ENCODE measurements around the gene FBXO39. TPM values are rescaled to one million over a fixed set of nuclear protein-coding genes. Genes with fewer than 3 reads are reported as not detected.

The FBXO39 gene
- 1.5 TPM for polyA plus RNA-seq (2012; ENCODE audit: insufficient read length, low read depth)

DNA sequence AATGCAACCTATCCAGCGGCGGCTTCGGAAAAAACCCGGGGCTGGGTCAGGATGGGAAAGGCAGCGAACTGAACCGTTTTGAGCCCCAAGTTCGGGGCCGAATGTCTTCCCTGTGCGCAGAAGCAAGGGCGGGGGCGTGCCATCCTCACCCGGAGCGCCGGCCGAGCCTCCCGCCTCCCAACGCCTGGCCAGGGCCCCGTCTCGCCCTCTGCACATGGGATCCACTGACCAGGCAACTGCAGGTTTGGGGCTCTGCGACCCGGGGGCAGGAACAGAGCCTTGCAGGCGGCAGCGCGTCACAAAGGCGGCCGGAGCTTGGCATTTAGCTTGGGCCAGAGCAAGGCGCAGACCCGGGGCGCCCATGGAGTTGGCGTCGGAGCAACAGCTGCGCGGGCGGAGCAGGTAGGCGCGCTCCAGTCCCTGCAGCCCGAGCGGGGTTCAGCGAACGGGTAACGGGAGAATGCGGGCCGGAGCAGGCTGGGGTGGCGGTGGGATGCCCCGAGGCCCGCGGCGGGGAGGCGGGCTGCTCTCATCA, at the start of gene FBXO39:
Gene FBXO39, plus strand, starts transcription at position 345 of the 535 bp plus-strand sequence. CDS start 3,654 bp downstream, outside the sequence.
- TF ChIP-seq SIN3A (IDR thresholded peaks at IDR 0.05; ENCODE audit: borderline replicate concordance, insufficient read depth, low read length): no peak
- TF ChIP-seq, protein P1, sequence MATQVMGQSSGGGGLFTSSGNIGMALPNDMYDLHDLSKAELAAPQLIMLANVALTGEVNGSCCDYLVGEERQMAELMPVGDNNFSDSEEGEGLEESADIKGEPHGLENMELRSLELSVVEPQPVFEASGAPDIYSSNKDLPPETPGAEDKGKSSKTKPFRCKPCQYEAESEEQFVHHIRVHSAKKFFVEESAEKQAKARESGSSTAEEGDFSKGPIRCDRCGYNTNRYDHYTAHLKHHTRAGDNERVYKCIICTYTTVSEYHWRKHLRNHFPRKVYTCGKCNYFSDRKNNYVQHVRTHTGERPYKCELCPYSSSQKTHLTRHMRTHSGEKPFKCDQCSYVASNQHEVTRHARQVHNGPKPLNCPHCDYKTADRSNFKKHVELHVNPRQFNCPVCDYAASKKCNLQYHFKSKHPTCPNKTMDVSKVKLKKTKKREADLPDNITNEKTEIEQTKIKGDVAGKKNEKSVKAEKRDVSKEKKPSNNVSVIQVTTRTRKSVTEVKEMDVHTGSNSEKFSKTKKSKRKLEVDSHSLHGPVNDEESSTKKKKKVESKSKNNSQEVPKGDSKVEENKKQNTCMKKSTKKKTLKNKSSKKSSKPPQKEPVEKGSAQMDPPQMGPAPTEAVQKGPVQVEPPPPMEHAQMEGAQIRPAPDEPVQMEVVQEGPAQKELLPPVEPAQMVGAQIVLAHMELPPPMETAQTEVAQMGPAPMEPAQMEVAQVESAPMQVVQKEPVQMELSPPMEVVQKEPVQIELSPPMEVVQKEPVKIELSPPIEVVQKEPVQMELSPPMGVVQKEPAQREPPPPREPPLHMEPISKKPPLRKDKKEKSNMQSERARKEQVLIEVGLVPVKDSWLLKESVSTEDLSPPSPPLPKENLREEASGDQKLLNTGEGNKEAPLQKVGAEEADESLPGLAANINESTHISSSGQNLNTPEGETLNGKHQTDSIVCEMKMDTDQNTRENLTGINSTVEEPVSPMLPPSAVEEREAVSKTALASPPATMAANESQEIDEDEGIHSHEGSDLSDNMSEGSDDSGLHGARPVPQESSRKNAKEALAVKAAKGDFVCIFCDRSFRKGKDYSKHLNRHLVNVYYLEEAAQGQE (IDR thresholded peaks at IDR 0.05; ENCODE audit: insufficient read depth in 1 of 2, low read depth in 2 of 2, low read length in 2 of 2): no peak
- no peak for TF ChIP-seq FOXP2 (optimal IDR thresholded peaks at IDR 0.05; ENCODE audit: borderline replicate concordance, extremely low read depth, extremely low read length, insufficient read depth)
- TF ChIP-seq TAF1 (IDR thresholded peaks at IDR 0.05; ENCODE audit: borderline replicate concordance, insufficient read depth, low read length): no peak
- TF ChIP-seq POLR2AphosphoS5 (IDR thresholded peaks at IDR 0.05; ENCODE audit: low read depth, low read length): no peak

DNA sequence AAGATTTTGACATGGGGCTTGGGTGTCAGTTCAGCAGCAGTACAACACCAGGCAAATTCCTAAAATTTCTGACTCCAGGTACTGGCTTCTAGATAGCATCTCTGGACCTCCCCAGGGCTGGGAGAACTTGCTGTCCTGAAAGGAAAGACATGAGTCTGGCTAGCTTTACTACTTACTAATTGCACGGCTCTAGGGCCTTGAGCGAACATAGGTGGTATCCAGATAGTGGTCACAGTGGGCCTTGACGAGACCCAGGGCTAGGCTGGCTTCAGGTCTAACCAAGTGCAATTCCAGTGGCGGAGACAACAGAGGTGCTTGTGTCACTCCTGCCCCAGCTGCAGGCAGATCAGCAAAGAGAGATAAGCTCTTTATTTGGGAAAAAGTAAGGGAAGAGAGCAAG, 46.5 kb upstream of the FBXO39 start:
- TF ChIP-seq SIN3A (IDR thresholded peaks at IDR 0.05; ENCODE audit: borderline replicate concordance, insufficient read depth, low read length) (no peak), FOXP2 (optimal IDR thresholded peaks at IDR 0.05; ENCODE audit: borderline replicate concordance, extremely low read depth, extremely low read length, insufficient read depth) (no peak), POLR2AphosphoS5 (IDR thresholded peaks at IDR 0.05; ENCODE audit: low read depth, low read length) (no peak), TAF1 (IDR thresholded peaks at IDR 0.05; ENCODE audit: borderline replicate concordance, insufficient read depth, low read length) (no peak)
- TF ChIP-seq, protein P1 (IDR thresholded peaks at IDR 0.05; ENCODE audit: insufficient read depth in 1 of 2, low read depth in 2 of 2, low read length in 2 of 2): no peak

DNA sequence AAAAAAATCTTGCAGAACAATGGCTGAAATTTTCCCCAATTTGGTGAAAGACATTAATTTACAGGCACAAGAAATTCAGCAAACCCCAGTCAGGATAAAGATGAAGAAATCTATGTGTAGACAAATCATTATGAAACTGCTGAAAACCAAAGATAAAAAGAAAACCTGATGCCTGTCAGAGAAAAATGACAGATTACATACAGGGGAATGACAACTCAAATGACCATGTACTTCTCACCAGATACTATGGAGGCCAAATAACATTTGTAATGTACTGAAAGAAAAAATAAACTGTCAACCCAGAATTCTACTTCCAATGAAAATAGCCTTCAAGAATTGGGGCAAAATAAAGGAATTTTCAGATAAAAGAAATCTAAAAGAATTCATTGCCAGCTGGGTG, 27.4 kb upstream of the FBXO39 start:
- TF ChIP-seq FOXP2 (optimal IDR thresholded peaks at IDR 0.05; ENCODE audit: borderline replicate concordance, extremely low read depth, extremely low read length, insufficient read depth) (no peak), POLR2AphosphoS5 (IDR thresholded peaks at IDR 0.05; ENCODE audit: low read depth, low read length) (no peak), SIN3A (IDR thresholded peaks at IDR 0.05; ENCODE audit: borderline replicate concordance, insufficient read depth, low read length) (no peak), TAF1 (IDR thresholded peaks at IDR 0.05; ENCODE audit: borderline replicate concordance, insufficient read depth, low read length) (no peak)
- TF ChIP-seq, protein P1 (IDR thresholded peaks at IDR 0.05; ENCODE audit: insufficient read depth in 1 of 2, low read depth in 2 of 2, low read length in 2 of 2): no peak

DNA sequence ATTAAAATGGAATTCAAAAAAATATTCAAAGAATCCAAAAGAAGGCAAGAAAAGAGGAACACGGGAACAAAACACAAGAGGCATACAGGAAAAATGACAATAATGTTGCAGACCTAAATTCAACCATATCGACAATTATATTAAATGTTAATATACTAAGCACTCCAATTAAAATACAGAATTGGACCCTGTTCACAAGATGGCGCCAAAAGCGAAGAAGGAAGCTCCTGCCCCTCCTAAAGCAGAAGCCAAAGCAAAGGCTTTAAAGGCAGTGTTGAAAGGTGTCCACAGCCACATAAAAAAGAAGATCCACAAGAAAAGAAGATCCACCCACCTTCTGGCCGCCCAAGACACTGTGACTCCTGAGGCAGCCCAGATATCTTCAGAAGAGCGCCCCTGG, 26.5 kb upstream of the FBXO39 start:
- no peak for TF ChIP-seq TAF1 (IDR thresholded peaks at IDR 0.05; ENCODE audit: borderline replicate concordance, insufficient read depth, low read length)
- TF ChIP-seq, protein P1 (IDR thresholded peaks at IDR 0.05; ENCODE audit: insufficient read depth in 1 of 2, low read depth in 2 of 2, low read length in 2 of 2): no peak
- TF ChIP-seq FOXP2 (optimal IDR thresholded peaks at IDR 0.05; ENCODE audit: borderline replicate concordance, extremely low read depth, extremely low read length, insufficient read depth): no peak
- TF ChIP-seq SIN3A (IDR thresholded peaks at IDR 0.05; ENCODE audit: borderline replicate concordance, insufficient read depth, low read length): no peak

Data from PFSK-1 (cell line).